ENCODE measurements around the gene SLC36A4. TPM values are rescaled to one million over a fixed set of nuclear protein-coding genes. Genes with fewer than 3 reads are reported as not detected.

The SLC36A4 gene
- total and polyA plus RNA-seq, 2 of the 4 experiments (the other 2 are of a cell fraction) = 9.2 to 13.1 TPM

DNA sequence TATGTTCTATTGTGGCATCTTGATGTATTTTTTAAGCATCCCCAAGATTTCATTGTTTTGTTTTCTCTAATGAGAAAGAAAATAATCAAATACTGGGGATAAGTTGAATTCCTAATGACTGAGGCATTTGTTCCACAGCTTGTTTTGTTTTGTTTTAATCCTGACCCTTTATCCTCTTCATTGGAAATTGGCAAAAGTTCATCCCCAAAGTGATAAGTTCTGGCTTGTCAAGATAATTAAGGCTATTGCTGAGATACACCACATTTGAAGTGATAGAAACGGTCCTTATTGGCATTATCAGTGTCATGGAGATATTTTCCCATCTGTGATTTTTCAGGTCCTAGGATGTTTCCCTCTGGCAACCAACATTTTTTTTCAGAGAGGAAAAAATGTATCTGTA lies 65.0 kb downstream of the SLC36A4 start:
- H3K18ac ChIP-seq (ENCODE audit: low read depth, low read length) = peak overlapping the region; percentile 77
- peaks cover 3% of the 10 kb centered on the region; the same call in 1 of the 2 replicates for H3K9me1 ChIP-seq (ENCODE audit: insufficient read depth, low read length)

More for the DNA sequence above, 65.0 kb downstream of the SLC36A4 start:
- Histone ChIP-seq H3K9me3 (ENCODE audit: control insufficient read depth, insufficient read depth, low read length) (no peaks in the 10 kb centered on the region), H3K79me1 (ENCODE audit: low read depth in 1 of 2, low read length in 2 of 2) (0 out of 4 replicates have a peak, but pooled peaks cover 0 to 3% of the 10 kb centered on the region in 2 experiments), H2AK9ac (replicated peaks; ENCODE audit: low read depth, low read length, poor library complexity) (no peak overlapping the region), H3K9ac (ENCODE audit: low read depth, low read length) (no peak overlapping the region), H4K20me1 (ENCODE audit: insufficient read depth, low read length) (no peaks in the 10 kb centered on the region), H2BK120ac (ENCODE audit: low read depth, low read length) (peak overlapping the region; percentile 86), H3K4me3 (ENCODE audit: insufficient read depth, low read depth, low read length) (no peak overlapping the region), H3K27me3 (ENCODE audit: control insufficient read depth, insufficient read depth, low read length) (no peaks in the 10 kb centered on the region), H3K4me1 (ENCODE audit: control insufficient read depth, insufficient read depth, low read length) (peaks cover 8% of the 10 kb centered on the region), H3K4me2 (ENCODE audit: low read depth, low read length) (peak overlapping the region; percentile 32), H3K14ac (replicated peaks; ENCODE audit: low read depth, low read length) (no peak overlapping the region), H2BK20ac (ENCODE audit: low read depth, low read length) (peak overlapping the region; percentile 55), H3K4ac (ENCODE audit: low read depth, low read length) (peak overlapping the region; percentile 77), H3K27ac (ENCODE audit: insufficient read depth, low read length) (peak overlapping the region; percentile 46; the same call in 1 of the 2 replicates), H3K23ac (ENCODE audit: low read depth, low read length) (no peak overlapping the region), H2AFZ (replicated peaks; ENCODE audit: low read length, poor library complexity) (no peak overlapping the region), H4K8ac (ENCODE audit: low read depth in 2 of 2, low read length in 2 of 2) (peak overlapping the region; percentile 10 to 77), H4K5ac (ENCODE audit: low read depth, low read length) (0 out of 2 replicates have a peak overlapping the region, but pooled peaks have one; percentile 41), H2AK5ac (ENCODE audit: low read depth, low read length) (peak overlapping the region; percentile 25; the same call in 1 of the 2 replicates), H3K36me3 (ENCODE audit: control insufficient read depth, insufficient read depth, low read length) (no peaks in the 10 kb centered on the region), H3K56ac (ENCODE audit: extremely low read depth, insufficient read depth, low read length) (no peak overlapping the region), H4K91ac (ENCODE audit: insufficient read depth, low read depth, low read length) (peak overlapping the region; percentile 68; the same call in 1 of the 2 replicates), H2BK15ac (ENCODE audit: low read depth, low read length) (peak overlapping the region; percentile 43; the same call in 1 of the 3 replicates), H2BK5ac (ENCODE audit: low read depth, low read length, poor library complexity, severe bottlenecking) (peak overlapping the region; percentile 59)
- CTCF ChIA-PET = no interaction called here
- intact Hi-C loops (cut with micrococcal nuclease) = loop anchor here (5.0 kb wide), 1 partner anchor 76 kb away; no protein-coding TSS in a partner anchor
- in situ Hi-C loops (cut with MboI; ENCODE audit: low sequenced_read_pairs) = no loop called here
- DNase-seq (peak; percentile 18), ATAC-seq (ENCODE audit: low read depth) (peak; percentile 27)
- TF ChIP-seq NFE2L2 (IDR thresholded peaks at IDR 0.05; ENCODE audit: low read depth, low read length) (no peak), MXI1 (IDR thresholded peaks at IDR 0.05; ENCODE audit: borderline replicate concordance, low read depth, low read length) (no peak), CHD1 (IDR thresholded peaks at IDR 0.05; ENCODE audit: low read depth, low read length) (no peak), MAFK (IDR thresholded peaks at IDR 0.05; ENCODE audit: low read depth, low read length) (no peak)
- TF ChIP-seq, protein P1, sequence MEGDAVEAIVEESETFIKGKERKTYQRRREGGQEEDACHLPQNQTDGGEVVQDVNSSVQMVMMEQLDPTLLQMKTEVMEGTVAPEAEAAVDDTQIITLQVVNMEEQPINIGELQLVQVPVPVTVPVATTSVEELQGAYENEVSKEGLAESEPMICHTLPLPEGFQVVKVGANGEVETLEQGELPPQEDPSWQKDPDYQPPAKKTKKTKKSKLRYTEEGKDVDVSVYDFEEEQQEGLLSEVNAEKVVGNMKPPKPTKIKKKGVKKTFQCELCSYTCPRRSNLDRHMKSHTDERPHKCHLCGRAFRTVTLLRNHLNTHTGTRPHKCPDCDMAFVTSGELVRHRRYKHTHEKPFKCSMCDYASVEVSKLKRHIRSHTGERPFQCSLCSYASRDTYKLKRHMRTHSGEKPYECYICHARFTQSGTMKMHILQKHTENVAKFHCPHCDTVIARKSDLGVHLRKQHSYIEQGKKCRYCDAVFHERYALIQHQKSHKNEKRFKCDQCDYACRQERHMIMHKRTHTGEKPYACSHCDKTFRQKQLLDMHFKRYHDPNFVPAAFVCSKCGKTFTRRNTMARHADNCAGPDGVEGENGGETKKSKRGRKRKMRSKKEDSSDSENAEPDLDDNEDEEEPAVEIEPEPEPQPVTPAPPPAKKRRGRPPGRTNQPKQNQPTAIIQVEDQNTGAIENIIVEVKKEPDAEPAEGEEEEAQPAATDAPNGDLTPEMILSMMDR (conservative IDR thresholded peaks at IDR 0.05; ENCODE audit: low read depth, low read length) = no peak
- dilution Hi-C loops (cut with HindIII; ENCODE audit: low sequenced_read_pairs, unreplicated experiment) = no loop called here
- BruUV-seq (replicated peaks) = no TSS peak
- WGBS, 2 experiments (ENCODE audit: extremely low coverage in 2 of 2, insufficient read length in 1 of 2) = no CpG with 5 or more reads among the region's 1 CpG
- POLR2A ChIA-PET (ENCODE audit: unreplicated experiment) = no interaction called here

All from IMR-90 (cell line).